ENCODE measurements around the gene SEC14L5. TPM values are rescaled to one million over a fixed set of nuclear protein-coding genes. Genes with fewer than 3 reads are reported as not detected.
"Not testable (repeated sequence)": the region's sequence is repeated elsewhere in the genome, so short reads cannot be mapped to it uniquely, and the experiment has no call there.

Gene SEC14L5
- total RNA-seq, 5 donors from 2014 or later (not counting 1 experiment from before 2014, with no cell fraction given), result 0.05 TPM; not detected in 4

- Mint-ChIP-seq H3K27ac (no peak overlapping the region), H3K4me1 (no peaks in the 10 kb centered on the region), H3K9me3 (no peaks in the 10 kb centered on the region), H3K4me3 (no peak overlapping the region), H3K27me3 (peaks cover 6 to 9% of the 10 kb centered on the region in 2 donors), H3K36me3 (peaks cover 10% of the 10 kb centered on the region)
- Histone ChIP-seq H3K27ac (ENCODE audit: low read length) (no peak overlapping the region), H3K27me3 (replicated peaks in 1 of 2; ENCODE audit: control insufficient read depth in 2 of 2, extremely low read depth in 1 of 2, insufficient read depth in 2 of 2, low read length in 1 of 2) (peaks cover 0 to 21% of the 10 kb centered on the region in 2 experiments), H3K36me3 (ENCODE audit: control insufficient read depth in 2 of 2, extremely low read depth in 1 of 2, insufficient read depth in 1 of 2, low read length in 1 of 2) (no peaks in the 10 kb centered on the region), H3K4me1 (ENCODE audit: control insufficient read depth in 1 of 2, extremely low read depth in 1 of 2, insufficient read depth in 2 of 2, low read length in 2 of 2) (no peaks in the 10 kb centered on the region), H3K4me3 (ENCODE audit: control insufficient read depth in 1 of 2, extremely low read depth in 1 of 2, low read length in 1 of 2) (no peak overlapping the region), H3K9me3 (no peaks in the 10 kb centered on the region)
- WGBS (ENCODE audit: insufficient coverage), result 85% methylated on average over 6 of the region's 8 CpGs
- ChIA-PET CTCF (no interaction called here), POLR2A (interaction anchor here in 1 of 2 donors (0.6 kb wide), 1 partner anchor 11 kb away, joined by 4 read pairs; no protein-coding TSS in a partner anchor)
- ATAC-seq (replicated peaks in 1 of 4) (no peak), DNase-seq (no peak)
Measured at GRCh38 chr16:5044011-5044540, 85.9 kb downstream of the SEC14L5 start.

GRCh38 chr16:5044581-5044980, 86.5 kb downstream of the SEC14L5 start:
- H3K36me3 Mint-ChIP-seq; H3K27ac ChIP-seq (ENCODE audit: low read length); H3K4me1 Mint-ChIP-seq; H3K4me1 ChIP-seq (ENCODE audit: control insufficient read depth in 1 of 2, extremely low read depth in 1 of 2, insufficient read depth in 2 of 2, low read length in 2 of 2); H3K27ac Mint-ChIP-seq; H3K27me3 Mint-ChIP-seq; CTCF ChIA-PET; H3K4me3 ChIP-seq (ENCODE audit: control insufficient read depth in 1 of 2, extremely low read depth in 1 of 2, low read length in 1 of 2); H3K9me3 Mint-ChIP-seq; H3K9me3 ChIP-seq; ATAC-seq (replicated peaks in 1 of 4); H3K36me3 ChIP-seq (ENCODE audit: control insufficient read depth in 2 of 2, extremely low read depth in 1 of 2, insufficient read depth in 1 of 2, low read length in 1 of 2); DNase-seq; POLR2A ChIA-PET; H3K4me3 Mint-ChIP-seq: not testable (repeated sequence)
- peaks cover 0 to 21% of the 10 kb centered on the region in 2 experiments for H3K27me3 ChIP-seq (replicated peaks in 1 of 2; ENCODE audit: control insufficient read depth in 2 of 2, extremely low read depth in 1 of 2, insufficient read depth in 2 of 2, low read length in 1 of 2)
- 95% methylated on average over 9 of the region's 11 CpGs for WGBS (ENCODE audit: insufficient coverage)

- 84% methylated on average over 5 of the region's 10 CpGs for WGBS (ENCODE audit: insufficient coverage)
- Histone ChIP-seq H3K4me1 (ENCODE audit: control insufficient read depth in 1 of 2, extremely low read depth in 1 of 2, insufficient read depth in 2 of 2, low read length in 2 of 2) (no peaks in the 10 kb centered on the region), H3K4me3 (ENCODE audit: control insufficient read depth in 1 of 2, extremely low read depth in 1 of 2, low read length in 1 of 2) (no peak overlapping the region), H3K9me3 (no peaks in the 10 kb centered on the region), H3K27ac (ENCODE audit: low read length) (no peak overlapping the region), H3K36me3 (ENCODE audit: control insufficient read depth in 2 of 2, extremely low read depth in 1 of 2, insufficient read depth in 1 of 2, low read length in 1 of 2) (no peaks in the 10 kb centered on the region), H3K27me3 (replicated peaks in 1 of 2; ENCODE audit: control insufficient read depth in 2 of 2, extremely low read depth in 1 of 2, insufficient read depth in 2 of 2, low read length in 1 of 2) (peaks cover 0 to 21% of the 10 kb centered on the region in 2 experiments)
- H3K27me3 Mint-ChIP-seq, result peaks cover 6 to 9% of the 10 kb centered on the region in 2 donors
- H3K4me1 Mint-ChIP-seq, result no peaks in the 10 kb centered on the region
- POLR2A ChIA-PET, result no interaction called here
- DNase-seq (no peak), ATAC-seq (replicated peaks in 1 of 4) (no peak)
- CTCF ChIA-PET, result no interaction called here
- no peak overlapping the region for H3K4me3 Mint-ChIP-seq
- H3K27ac Mint-ChIP-seq, result no peak overlapping the region
- peaks cover 0 to 5% (median 0%) of the 10 kb centered on the region in 3 donors for H3K9me3 Mint-ChIP-seq
- H3K36me3 Mint-ChIP-seq, result peaks cover 10% of the 10 kb centered on the region
Measured at GRCh38 chr16:5045499-5046115, 87.5 kb downstream of the SEC14L5 start.

- peaks cover 0 to 7% (median 5%) of the 10 kb centered on the region in 3 donors for H3K9me3 Mint-ChIP-seq
- H3K4me3 ChIP-seq (ENCODE audit: control insufficient read depth in 1 of 2, extremely low read depth in 1 of 2, low read length in 1 of 2), result no peak overlapping the region
- CTCF ChIA-PET, result no interaction called here
- peaks cover 0 to 5% of the 10 kb centered on the region in 2 donors for H3K27me3 Mint-ChIP-seq
- peaks cover 0 to 3% (median 0%) of the 10 kb centered on the region in 3 donors for H3K4me1 Mint-ChIP-seq
- H3K4me1 ChIP-seq (ENCODE audit: control insufficient read depth in 1 of 2, extremely low read depth in 1 of 2, insufficient read depth in 2 of 2, low read length in 2 of 2), result no peaks in the 10 kb centered on the region
- no CpG with 5 or more reads among the region's 2 CpGs for WGBS (ENCODE audit: insufficient coverage)
- no peak overlapping the region for H3K4me3 Mint-ChIP-seq
- peaks cover 0 to 15% of the 10 kb centered on the region in 2 experiments for H3K27me3 ChIP-seq (replicated peaks in 1 of 2; ENCODE audit: control insufficient read depth in 2 of 2, extremely low read depth in 1 of 2, insufficient read depth in 2 of 2, low read length in 1 of 2)
- H3K27ac ChIP-seq (ENCODE audit: low read length), result no peak overlapping the region
- H3K27ac Mint-ChIP-seq, result no peak overlapping the region
- no peak for ATAC-seq (replicated peaks in 1 of 4)
- peaks cover 4% of the 10 kb centered on the region for H3K9me3 ChIP-seq
- H3K36me3 ChIP-seq (ENCODE audit: control insufficient read depth in 2 of 2, extremely low read depth in 1 of 2, insufficient read depth in 1 of 2, low read length in 1 of 2), result no peaks in the 10 kb centered on the region
- H3K36me3 Mint-ChIP-seq, result peaks cover 10% of the 10 kb centered on the region
- no peak for DNase-seq
- POLR2A ChIA-PET, result no interaction called here
Measured at GRCh38 chr16:5046914-5047313, 88.8 kb downstream of the SEC14L5 start.

- H3K27ac Mint-ChIP-seq, result no peak overlapping the region
- CTCF ChIA-PET, result no interaction called here
- ATAC-seq (replicated peaks in 1 of 4), result no peak
- H3K9me3 Mint-ChIP-seq, result peaks cover 0 to 5% (median 5%) of the 10 kb centered on the region in 3 donors
- no peak overlapping the region for H3K4me3 Mint-ChIP-seq
- no peaks in the 10 kb centered on the region for H3K27me3 Mint-ChIP-seq
- POLR2A ChIA-PET, result interaction anchor here in 1 of 2 donors (0.6 kb wide), 1 partner anchor 12 kb away, joined by 4 read pairs; no protein-coding TSS in a partner anchor
- Histone ChIP-seq H3K9me3 (peaks cover 4% of the 10 kb centered on the region), H3K4me3 (ENCODE audit: control insufficient read depth in 1 of 2, extremely low read depth in 1 of 2, low read length in 1 of 2) (no peak overlapping the region), H3K27ac (ENCODE audit: low read length) (no peak overlapping the region), H3K4me1 (ENCODE audit: control insufficient read depth in 1 of 2, extremely low read depth in 1 of 2, insufficient read depth in 2 of 2, low read length in 2 of 2) (peaks cover 0 to 3% of the 10 kb centered on the region in 2 experiments), H3K36me3 (ENCODE audit: control insufficient read depth in 2 of 2, extremely low read depth in 1 of 2, insufficient read depth in 1 of 2, low read length in 1 of 2) (no peaks in the 10 kb centered on the region), H3K27me3 (replicated peaks in 1 of 2; ENCODE audit: control insufficient read depth in 2 of 2, extremely low read depth in 1 of 2, insufficient read depth in 2 of 2, low read length in 1 of 2) (peaks cover 0 to 11% of the 10 kb centered on the region in 2 experiments)
- H3K4me1 Mint-ChIP-seq, result peaks cover 0 to 3% (median 0%) of the 10 kb centered on the region in 3 donors
- H3K36me3 Mint-ChIP-seq, result no peaks in the 10 kb centered on the region
- no peak for DNase-seq
- WGBS (ENCODE audit: insufficient coverage), result 80% methylated on average over 9 of the region's 16 CpGs
Measured at GRCh38 chr16:5054876-5055865, 97.0 kb downstream of the SEC14L5 start.

GRCh38 chr16:5056352-5056751, 98.2 kb downstream of the SEC14L5 start:
- H3K27ac Mint-ChIP-seq, result no peak overlapping the region
- H3K27ac ChIP-seq (ENCODE audit: low read length), result no peak overlapping the region
- ChIA-PET POLR2A (interaction anchor here in 1 of 2 donors (0.6 kb wide), 1 partner anchor 21 kb away, joined by 3 read pairs; no protein-coding TSS in a partner anchor), CTCF (interaction anchor here in 1 of 2 donors (0.9 kb wide), 1 partner anchor 29 kb away, joined by 3 read pairs; no protein-coding TSS in a partner anchor)
- H3K9me3 ChIP-seq, result no peaks in the 10 kb centered on the region
- H3K27me3 ChIP-seq (replicated peaks in 1 of 2; ENCODE audit: control insufficient read depth in 2 of 2, extremely low read depth in 1 of 2, insufficient read depth in 2 of 2, low read length in 1 of 2), result peaks cover 0 to 11% of the 10 kb centered on the region in 2 experiments
- H3K27me3 Mint-ChIP-seq, result no peaks in the 10 kb centered on the region
- WGBS (ENCODE audit: insufficient coverage), result 17% methylated on average over 8 of the region's 11 CpGs
- no peaks in the 10 kb centered on the region for H3K4me1 Mint-ChIP-seq
- H3K36me3 Mint-ChIP-seq, result no peaks in the 10 kb centered on the region
- DNase-seq (peak in 25 of 35 experiments; percentile 6 to 57 (median 22)), ATAC-seq (replicated peaks in 1 of 4) (peak; percentile 48 to 73 (median 66))
- H3K4me3 Mint-ChIP-seq, result no peak overlapping the region
- no peak overlapping the region for H3K4me3 ChIP-seq (ENCODE audit: control insufficient read depth in 1 of 2, extremely low read depth in 1 of 2, low read length in 1 of 2)
- no peaks in the 10 kb centered on the region for H3K9me3 Mint-ChIP-seq
- peaks cover 0 to 3% of the 10 kb centered on the region in 2 experiments for H3K4me1 ChIP-seq (ENCODE audit: control insufficient read depth in 1 of 2, extremely low read depth in 1 of 2, insufficient read depth in 2 of 2, low read length in 2 of 2)
- no peaks in the 10 kb centered on the region for H3K36me3 ChIP-seq (ENCODE audit: control insufficient read depth in 2 of 2, extremely low read depth in 1 of 2, insufficient read depth in 1 of 2, low read length in 1 of 2)

All from T-cell (primary cell).